ENCODE measurements around the gene STK26.

- no peak for TF ChIP-seq POLR2A (IDR thresholded peaks at IDR 0.05)
- TF ChIP-seq, protein P1, sequence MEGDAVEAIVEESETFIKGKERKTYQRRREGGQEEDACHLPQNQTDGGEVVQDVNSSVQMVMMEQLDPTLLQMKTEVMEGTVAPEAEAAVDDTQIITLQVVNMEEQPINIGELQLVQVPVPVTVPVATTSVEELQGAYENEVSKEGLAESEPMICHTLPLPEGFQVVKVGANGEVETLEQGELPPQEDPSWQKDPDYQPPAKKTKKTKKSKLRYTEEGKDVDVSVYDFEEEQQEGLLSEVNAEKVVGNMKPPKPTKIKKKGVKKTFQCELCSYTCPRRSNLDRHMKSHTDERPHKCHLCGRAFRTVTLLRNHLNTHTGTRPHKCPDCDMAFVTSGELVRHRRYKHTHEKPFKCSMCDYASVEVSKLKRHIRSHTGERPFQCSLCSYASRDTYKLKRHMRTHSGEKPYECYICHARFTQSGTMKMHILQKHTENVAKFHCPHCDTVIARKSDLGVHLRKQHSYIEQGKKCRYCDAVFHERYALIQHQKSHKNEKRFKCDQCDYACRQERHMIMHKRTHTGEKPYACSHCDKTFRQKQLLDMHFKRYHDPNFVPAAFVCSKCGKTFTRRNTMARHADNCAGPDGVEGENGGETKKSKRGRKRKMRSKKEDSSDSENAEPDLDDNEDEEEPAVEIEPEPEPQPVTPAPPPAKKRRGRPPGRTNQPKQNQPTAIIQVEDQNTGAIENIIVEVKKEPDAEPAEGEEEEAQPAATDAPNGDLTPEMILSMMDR (IDR thresholded peaks at IDR 0.05), result no peak
These were observed 91.5 kb downstream of the STK26 start for GRCh38 chrX:132114607-132115006.
